ENCODE results near the gene CARS2.

Gene CARS2

DNA sequence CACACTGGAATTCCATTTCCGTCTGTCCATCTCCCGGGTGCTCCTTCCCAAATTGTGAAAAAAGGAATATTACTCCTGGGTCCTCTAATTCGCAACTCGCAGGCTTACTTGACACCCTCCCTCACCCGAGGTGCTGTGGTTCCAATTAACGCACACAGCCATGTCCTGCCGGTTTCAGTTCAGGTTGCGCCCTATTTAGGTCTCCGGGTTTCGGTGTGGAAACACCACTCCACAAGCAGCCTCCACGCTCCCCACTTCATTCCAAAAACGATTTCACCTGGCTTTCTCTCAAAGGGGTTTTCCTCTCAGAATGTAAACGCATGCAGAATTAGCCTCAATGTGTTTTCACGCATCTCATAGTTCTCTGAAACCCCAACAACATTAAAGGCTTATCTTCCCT is 52.6 kb downstream of the CARS2 start:
- Histone ChIP-seq H3K4me1 (ENCODE audit: control insufficient read depth in 1 of 2, insufficient read depth in 2 of 2, low read length in 2 of 2) (peaks cover 4 to 6% of the 10 kb centered on the region in 2 experiments), H3K79me2 (ENCODE audit: control insufficient read depth, insufficient read depth, low read length, poor library complexity) (no peaks in the 10 kb centered on the region), H3K27ac (ENCODE audit: low read depth, low read length) (no peak overlapping the region), H3K36me3 (ENCODE audit: control insufficient read depth in 1 of 2, insufficient read depth in 2 of 2, low read length in 2 of 2) (peaks cover 18 to 19% of the 10 kb centered on the region in 2 experiments), H2AFZ (ENCODE audit: insufficient read depth, low read length, poor library complexity) (no peak overlapping the region), H3K14ac (ENCODE audit: low read length) (no peak overlapping the region), H3K4ac (ENCODE audit: low read depth, low read length) (no peak overlapping the region), H2BK120ac (ENCODE audit: insufficient read depth, low read length, poor library complexity) (no peak overlapping the region), H2AK5ac (ENCODE audit: low read length) (no peak overlapping the region), H3K4me3 (ENCODE audit: low read depth, low read length) (no peak overlapping the region), H3K4me2 (ENCODE audit: low read length) (no peak overlapping the region), H4K8ac (ENCODE audit: low read depth, low read length) (no peak overlapping the region), H3K27me3 (ENCODE audit: insufficient read depth, low read length) (no peaks in the 10 kb centered on the region), H3K23ac (ENCODE audit: low read length) (no peak overlapping the region), H3K9me3 (ENCODE audit: insufficient read depth, low read depth, low read length) (no peaks in the 10 kb centered on the region), H2BK12ac (ENCODE audit: low read length) (no peak overlapping the region), H4K12ac (ENCODE audit: low read depth, low read length) (no peak overlapping the region), H4K91ac (ENCODE audit: low read depth, low read length) (no peak overlapping the region), H3K9ac (ENCODE audit: low read length) (no peak overlapping the region), H3K18ac (ENCODE audit: low read length) (no peak overlapping the region), H3K79me1 (ENCODE audit: low read length) (no peaks in the 10 kb centered on the region), H2BK5ac (ENCODE audit: low read depth, low read length, poor library complexity) (no peak overlapping the region)
- no peak for DNase-seq
- WGBS (ENCODE audit: extremely low coverage, insufficient coverage, insufficient read length) = no CpG with 5 or more reads among the region's 14 CpGs

DNA sequence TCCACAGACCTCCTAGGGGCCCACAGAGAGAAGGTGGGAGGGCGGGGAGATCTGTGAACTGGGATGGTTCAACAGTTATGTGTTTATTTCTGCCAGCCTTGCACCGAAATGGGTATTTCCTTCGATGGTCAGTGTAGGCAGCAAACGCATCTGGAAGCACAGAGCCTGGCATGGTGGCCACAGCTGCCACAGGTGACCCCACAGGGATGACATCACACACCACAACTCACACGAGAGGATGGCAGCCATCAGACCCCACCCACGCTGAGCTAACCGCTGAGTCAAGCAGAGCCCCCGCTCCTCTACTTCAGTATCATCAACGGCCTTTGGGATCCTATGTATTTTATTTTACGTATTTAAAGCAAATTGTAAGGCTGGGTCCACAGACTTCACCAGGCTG is 53.2 kb downstream of the CARS2 start:
- H3K79me2 ChIP-seq (ENCODE audit: control insufficient read depth, insufficient read depth, low read length, poor library complexity) = no peaks in the 10 kb centered on the region
- peaks cover 18 to 19% of the 10 kb centered on the region in 2 experiments for H3K36me3 ChIP-seq (ENCODE audit: control insufficient read depth in 1 of 2, insufficient read depth in 2 of 2, low read length in 2 of 2)
- no peak overlapping the region for H3K14ac ChIP-seq (ENCODE audit: low read length)
- H2AK5ac ChIP-seq (ENCODE audit: low read length) = no peak overlapping the region
- H3K79me1 ChIP-seq (ENCODE audit: low read length) = no peaks in the 10 kb centered on the region
- no peak overlapping the region for H3K4me3 ChIP-seq (ENCODE audit: low read depth, low read length)
- no peak overlapping the region for H4K91ac ChIP-seq (ENCODE audit: low read depth, low read length)
- H3K27me3 ChIP-seq (ENCODE audit: insufficient read depth, low read length) = no peaks in the 10 kb centered on the region
- no peak overlapping the region for H3K9ac ChIP-seq (ENCODE audit: low read length)
- H3K4me1 ChIP-seq (ENCODE audit: control insufficient read depth in 1 of 2, insufficient read depth in 2 of 2, low read length in 2 of 2) = peaks cover 4 to 6% of the 10 kb centered on the region in 2 experiments
- H2AFZ ChIP-seq (ENCODE audit: insufficient read depth, low read length, poor library complexity) = no peak overlapping the region
- H2BK12ac ChIP-seq (ENCODE audit: low read length) = no peak overlapping the region
- no peak for DNase-seq
- no peak overlapping the region for H3K4ac ChIP-seq (ENCODE audit: low read depth, low read length)
- H2BK5ac ChIP-seq (ENCODE audit: low read depth, low read length, poor library complexity) = no peak overlapping the region
- no peak overlapping the region for H3K23ac ChIP-seq (ENCODE audit: low read length)
- H3K18ac ChIP-seq (ENCODE audit: low read length) = no peak overlapping the region
- H3K9me3 ChIP-seq (ENCODE audit: insufficient read depth, low read depth, low read length) = no peaks in the 10 kb centered on the region
- no peak overlapping the region for H3K4me2 ChIP-seq (ENCODE audit: low read length)
- WGBS (ENCODE audit: extremely low coverage, insufficient coverage, insufficient read length) = no CpG with 5 or more reads among the region's 10 CpGs
- H4K12ac ChIP-seq (ENCODE audit: low read depth, low read length) = no peak overlapping the region
- H4K8ac ChIP-seq (ENCODE audit: low read depth, low read length) = no peak overlapping the region
- no peak overlapping the region for H3K27ac ChIP-seq (ENCODE audit: low read depth, low read length)
- H2BK120ac ChIP-seq (ENCODE audit: insufficient read depth, low read length, poor library complexity) = no peak overlapping the region

DNA sequence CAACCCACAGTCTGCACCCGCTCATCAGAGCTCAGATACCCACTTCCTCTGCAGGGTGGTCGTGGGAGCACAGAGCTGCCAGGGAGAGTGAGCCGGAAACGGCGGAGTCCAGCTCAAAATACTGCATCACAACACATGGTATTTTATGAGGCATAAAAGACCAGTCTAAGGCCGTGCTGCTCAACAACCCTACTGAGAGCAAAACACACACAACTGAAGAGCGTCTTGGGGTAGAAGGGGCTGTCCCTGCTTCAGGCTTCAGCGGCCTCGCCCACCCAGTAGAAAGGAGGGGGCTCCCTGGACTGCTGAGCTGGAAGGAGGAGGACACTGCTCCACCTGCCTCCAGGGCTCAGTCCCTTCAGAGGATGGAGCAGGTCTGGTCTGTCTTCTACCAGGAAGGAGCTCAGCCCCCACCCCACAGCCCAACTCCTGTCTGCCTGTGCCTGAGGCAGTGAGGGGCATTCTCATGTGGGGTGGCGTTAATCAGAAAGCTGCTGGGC is 53.6 kb downstream of the CARS2 start:
- Histone ChIP-seq H2AFZ (ENCODE audit: insufficient read depth, low read length, poor library complexity) (no peak overlapping the region), H3K27ac (ENCODE audit: low read depth, low read length) (no peak overlapping the region), H3K14ac (ENCODE audit: low read length) (no peak overlapping the region), H3K79me2 (ENCODE audit: control insufficient read depth, insufficient read depth, low read length, poor library complexity) (no peaks in the 10 kb centered on the region), H3K18ac (ENCODE audit: low read length) (no peak overlapping the region), H3K4me3 (ENCODE audit: low read depth, low read length) (no peak overlapping the region), H3K9ac (ENCODE audit: low read length) (no peak overlapping the region), H2BK12ac (ENCODE audit: low read length) (no peak overlapping the region), H3K36me3 (ENCODE audit: control insufficient read depth in 1 of 2, insufficient read depth in 2 of 2, low read length in 2 of 2) (peaks cover 18% of the 10 kb centered on the region in 2 experiments), H2AK5ac (ENCODE audit: low read length) (no peak overlapping the region), H3K4ac (ENCODE audit: low read depth, low read length) (no peak overlapping the region), H3K4me2 (ENCODE audit: low read length) (no peak overlapping the region), H3K4me1 (ENCODE audit: control insufficient read depth in 1 of 2, insufficient read depth in 2 of 2, low read length in 2 of 2) (peaks cover 4 to 6% of the 10 kb centered on the region in 2 experiments), H3K9me3 (ENCODE audit: insufficient read depth, low read depth, low read length) (no peaks in the 10 kb centered on the region), H4K8ac (ENCODE audit: low read depth, low read length) (no peak overlapping the region), H3K79me1 (ENCODE audit: low read length) (no peaks in the 10 kb centered on the region), H4K12ac (ENCODE audit: low read depth, low read length) (no peak overlapping the region), H3K23ac (ENCODE audit: low read length) (no peak overlapping the region), H4K91ac (ENCODE audit: low read depth, low read length) (no peak overlapping the region), H3K27me3 (ENCODE audit: insufficient read depth, low read length) (no peaks in the 10 kb centered on the region), H2BK120ac (ENCODE audit: insufficient read depth, low read length, poor library complexity) (no peak overlapping the region), H2BK5ac (ENCODE audit: low read depth, low read length, poor library complexity) (no peak overlapping the region)
- no CpG with 5 or more reads among the region's 10 CpGs for WGBS (ENCODE audit: extremely low coverage, insufficient coverage, insufficient read length)
- DNase-seq = no peak

DNA sequence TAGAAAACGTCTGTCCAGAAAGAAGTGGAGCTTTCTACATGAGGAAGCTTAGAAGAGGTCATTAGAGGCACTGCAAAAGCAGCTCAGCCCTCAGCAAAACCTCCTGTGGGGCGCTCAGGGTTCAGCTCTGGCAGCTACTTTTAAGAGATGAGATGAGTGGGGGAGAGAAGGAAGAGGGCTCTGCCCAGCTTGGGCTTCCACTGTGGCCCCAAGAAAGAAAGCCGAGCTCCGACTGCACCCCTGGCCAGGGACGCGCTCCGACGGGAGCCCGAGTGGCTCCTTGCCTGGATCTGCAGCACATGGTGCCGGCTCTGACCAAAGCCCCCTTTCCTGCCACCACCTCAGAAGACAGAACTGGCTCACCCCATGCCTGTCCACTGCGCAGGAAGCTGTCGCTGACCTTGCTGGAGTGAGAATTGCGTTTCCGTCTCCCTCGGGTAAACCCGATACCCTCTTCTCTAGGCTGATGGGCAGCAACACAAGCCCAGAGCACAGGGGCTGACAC is 54.1 kb downstream of the CARS2 start:
- Histone ChIP-seq H3K79me2 (ENCODE audit: control insufficient read depth, insufficient read depth, low read length, poor library complexity) (no peaks in the 10 kb centered on the region), H2BK12ac (ENCODE audit: low read length) (no peak overlapping the region), H4K91ac (ENCODE audit: low read depth, low read length) (no peak overlapping the region), H3K4me1 (ENCODE audit: control insufficient read depth in 1 of 2, insufficient read depth in 2 of 2, low read length in 2 of 2) (peaks cover 4 to 6% of the 10 kb centered on the region in 2 experiments), H4K8ac (ENCODE audit: low read depth, low read length) (no peak overlapping the region), H2AK5ac (ENCODE audit: low read length) (no peak overlapping the region), H3K4me3 (ENCODE audit: low read depth, low read length) (no peak overlapping the region), H2BK120ac (ENCODE audit: insufficient read depth, low read length, poor library complexity) (no peak overlapping the region), H3K9me3 (ENCODE audit: insufficient read depth, low read depth, low read length) (no peaks in the 10 kb centered on the region), H3K27ac (ENCODE audit: low read depth, low read length) (no peak overlapping the region), H3K18ac (ENCODE audit: low read length) (no peak overlapping the region), H3K27me3 (ENCODE audit: insufficient read depth, low read length) (no peaks in the 10 kb centered on the region), H4K12ac (ENCODE audit: low read depth, low read length) (no peak overlapping the region), H3K23ac (ENCODE audit: low read length) (no peak overlapping the region), H3K36me3 (ENCODE audit: control insufficient read depth in 1 of 2, insufficient read depth in 2 of 2, low read length in 2 of 2) (peaks cover 16 to 18% of the 10 kb centered on the region in 2 experiments), H3K9ac (ENCODE audit: low read length) (no peak overlapping the region), H3K4ac (ENCODE audit: low read depth, low read length) (no peak overlapping the region), H3K14ac (ENCODE audit: low read length) (no peak overlapping the region), H2AFZ (ENCODE audit: insufficient read depth, low read length, poor library complexity) (no peak overlapping the region), H3K4me2 (ENCODE audit: low read length) (no peak overlapping the region), H2BK5ac (ENCODE audit: low read depth, low read length, poor library complexity) (no peak overlapping the region), H3K79me1 (ENCODE audit: low read length) (no peaks in the 10 kb centered on the region)
- DNase-seq = no peak
- WGBS (ENCODE audit: extremely low coverage, insufficient coverage, insufficient read length) = no CpG with 5 or more reads among the region's 16 CpGs

All from trophoblast cell (in vitro differentiated cells and primary cell).